HEK293 (cell line): ENCODE measurements around the gene ADCY3.

Experiments
- CTCF ChIA-PET: fragments of 350-600 bp; formaldehyde crosslinking; extraction: SDS; loops from one replicate; lab custom pipeline; 2021; ENCODE audit warnings: antibody characterized with exemption; lab: Yijun Ruan, JAX
- POLR2A ChIA-PET: fragments of 300-600 bp; formaldehyde crosslinking; extraction: SDS; loops from one replicate; lab custom pipeline; 2020; ENCODE audit warnings: antibody characterized with exemption, inconsistent platforms; lab: Yijun Ruan, JAX
- H3K27ac ChIP-seq: fragments of 200-500 bp; sonication (Bioruptor generic); 2 replicates; pipeline ENCODE4 v1.5.1; 2014; ENCODE audit warnings: low read depth, low read length, control low read depth, inconsistent platforms; ENCODE audit errors: extremely low read depth
- H3K36me3 ChIP-seq, 2 experiments: fragments of 200-500 bp in 1 of 2; sonication (Bioruptor generic) in 1 of 2; 1 replicate in 1 of 2; 2 replicates in 1 of 2; pipeline ENCODE4 v1.5.1; 2014 to 2017; ENCODE audit warnings: inconsistent platforms in 2 of 2, low read length in 2 of 2; ENCODE audit not compliant: control insufficient read depth in 2 of 2, insufficient read depth in 1 of 2
- H3K4me1 ChIP-seq: fragments of 200-500 bp; sonication (Bioruptor generic); 2 replicates; pipeline ENCODE4 v1.5.1; 2014; ENCODE audit warnings: mild to moderate bottlenecking, low read length, inconsistent platforms; ENCODE audit not compliant: control insufficient read depth, insufficient read depth
- H3K4me3 ChIP-seq: 2 replicates; pipeline ENCODE4 v1.5.1; 2011; ENCODE audit warnings: low read depth, mild to moderate bottlenecking, control low read depth, low read length, moderate library complexity
- H3K9me3 ChIP-seq: fragments of 200-500 bp; sonication (Bioruptor generic); 2 replicates; pipeline ENCODE4 v1.5.1; 2014; ENCODE audit warnings: low read depth, low read length, inconsistent platforms; ENCODE audit not compliant: control insufficient read depth, insufficient read depth
- HOXD13 ChIP-seq: sonication (generic); formaldehyde crosslinking; IDR thresholded peaks from 2 replicates; pipeline ENCODE4 v1.8.0; 2022; ENCODE audit warnings: missing genetic modification reagents, borderline replicate concordance
- KLF8 ChIP-seq: fragments of 450-650 bp; formaldehyde crosslinking; IDR thresholded peaks from 2 replicates; pipeline ENCODE4 v1.5.1; 2016; ENCODE audit warnings: missing biosample characterization, missing genetic modification characterization
- YY2 ChIP-seq: fragments of 450-650 bp; formaldehyde crosslinking; IDR thresholded peaks from 2 replicates; pipeline ENCODE4 v1.5.1; 2016; ENCODE audit warnings: missing biosample characterization, missing genetic modification characterization
- ZBTB21 ChIP-seq: fragments of 450-650 bp; formaldehyde crosslinking; IDR thresholded peaks from 2 replicates; pipeline ENCODE4 v1.5.1; 2017; ENCODE audit warnings: missing biosample characterization, missing genetic modification characterization
- ZNF146 ChIP-seq: fragments of 450-650 bp; formaldehyde crosslinking; IDR thresholded peaks from 2 replicates; pipeline ENCODE4 v1.5.1; 2016; ENCODE audit warnings: missing biosample characterization, missing genetic modification characterization
- ZNF16 ChIP-seq: fragments of 450-650 bp; formaldehyde crosslinking; IDR thresholded peaks from 2 replicates; pipeline ENCODE4 v1.5.1; 2016; ENCODE audit warnings: low read depth, missing biosample characterization, missing genetic modification characterization
- ZNF2 ChIP-seq: fragments of 450-650 bp; formaldehyde crosslinking; IDR thresholded peaks from 2 replicates; pipeline ENCODE4 v1.5.1; 2016; ENCODE audit warnings: missing biosample characterization, missing genetic modification characterization
- ZNF629 ChIP-seq: fragments of 450-650 bp; formaldehyde crosslinking; IDR thresholded peaks from 2 replicates; pipeline ENCODE4 v1.5.1; 2017; ENCODE audit warnings: missing biosample characterization, missing genetic modification characterization
- ZNF670 ChIP-seq: fragments of 450-650 bp; formaldehyde crosslinking; IDR thresholded peaks from 2 replicates; pipeline ENCODE4 v1.5.1; 2016; ENCODE audit warnings: missing biosample characterization, missing genetic modification characterization, low read depth
- TF ChIP-seq, protein P1 (sequence below): fragments of 450-650 bp; formaldehyde crosslinking; IDR thresholded peaks from 2 replicates; pipeline ENCODE4 v1.5.1; 2016; ENCODE audit warnings: missing biosample characterization, missing genetic modification characterization, borderline replicate concordance
- TF ChIP-seq, protein P2 (sequence below): fragments of 450-650 bp; formaldehyde crosslinking; IDR thresholded peaks from 2 replicates; pipeline ENCODE4 v1.5.1; 2016; ENCODE audit warnings: missing biosample characterization, missing genetic modification characterization, borderline replicate concordance
- TF ChIP-seq, protein P3 (sequence below): fragments of 450-650 bp; formaldehyde crosslinking; IDR thresholded peaks from 2 replicates; pipeline ENCODE4 v1.5.1; 2017; ENCODE audit warnings: missing biosample characterization, missing genetic modification characterization
- TF ChIP-seq, protein P4 (sequence below): fragments of 450-650 bp; formaldehyde crosslinking; IDR thresholded peaks from 2 replicates; pipeline ENCODE4 v1.5.1; 2016; ENCODE audit warnings: missing biosample characterization, missing genetic modification characterization
- TF ChIP-seq, protein P5 (sequence below): fragments of 450-650 bp; formaldehyde crosslinking; IDR thresholded peaks from 2 replicates; pipeline ENCODE4 v1.5.1; 2017; ENCODE audit warnings: missing biosample characterization, missing genetic modification characterization

Gene ADCY3

DNA sequence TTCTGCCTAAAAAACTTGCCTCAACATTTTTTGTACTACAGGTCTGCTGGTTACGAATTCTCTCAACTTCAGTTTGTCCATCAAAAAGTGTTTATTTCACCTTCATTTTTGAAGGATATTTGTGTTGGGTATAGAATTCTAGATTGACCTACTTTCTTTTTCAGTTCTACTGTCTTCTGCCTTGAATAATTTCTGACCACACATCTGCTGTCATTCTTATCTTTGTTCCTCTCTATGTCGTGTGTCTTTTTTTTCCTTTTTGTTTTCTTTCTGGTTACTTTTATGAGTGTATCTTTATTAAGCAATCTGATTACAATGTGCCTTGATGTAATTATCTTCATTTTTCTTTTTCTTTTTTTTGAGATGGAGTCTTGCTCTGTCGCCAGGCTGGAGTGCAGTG lies 25.3 kb downstream of the ADCY3 start (continued):
- TF ChIP-seq, protein P1, sequence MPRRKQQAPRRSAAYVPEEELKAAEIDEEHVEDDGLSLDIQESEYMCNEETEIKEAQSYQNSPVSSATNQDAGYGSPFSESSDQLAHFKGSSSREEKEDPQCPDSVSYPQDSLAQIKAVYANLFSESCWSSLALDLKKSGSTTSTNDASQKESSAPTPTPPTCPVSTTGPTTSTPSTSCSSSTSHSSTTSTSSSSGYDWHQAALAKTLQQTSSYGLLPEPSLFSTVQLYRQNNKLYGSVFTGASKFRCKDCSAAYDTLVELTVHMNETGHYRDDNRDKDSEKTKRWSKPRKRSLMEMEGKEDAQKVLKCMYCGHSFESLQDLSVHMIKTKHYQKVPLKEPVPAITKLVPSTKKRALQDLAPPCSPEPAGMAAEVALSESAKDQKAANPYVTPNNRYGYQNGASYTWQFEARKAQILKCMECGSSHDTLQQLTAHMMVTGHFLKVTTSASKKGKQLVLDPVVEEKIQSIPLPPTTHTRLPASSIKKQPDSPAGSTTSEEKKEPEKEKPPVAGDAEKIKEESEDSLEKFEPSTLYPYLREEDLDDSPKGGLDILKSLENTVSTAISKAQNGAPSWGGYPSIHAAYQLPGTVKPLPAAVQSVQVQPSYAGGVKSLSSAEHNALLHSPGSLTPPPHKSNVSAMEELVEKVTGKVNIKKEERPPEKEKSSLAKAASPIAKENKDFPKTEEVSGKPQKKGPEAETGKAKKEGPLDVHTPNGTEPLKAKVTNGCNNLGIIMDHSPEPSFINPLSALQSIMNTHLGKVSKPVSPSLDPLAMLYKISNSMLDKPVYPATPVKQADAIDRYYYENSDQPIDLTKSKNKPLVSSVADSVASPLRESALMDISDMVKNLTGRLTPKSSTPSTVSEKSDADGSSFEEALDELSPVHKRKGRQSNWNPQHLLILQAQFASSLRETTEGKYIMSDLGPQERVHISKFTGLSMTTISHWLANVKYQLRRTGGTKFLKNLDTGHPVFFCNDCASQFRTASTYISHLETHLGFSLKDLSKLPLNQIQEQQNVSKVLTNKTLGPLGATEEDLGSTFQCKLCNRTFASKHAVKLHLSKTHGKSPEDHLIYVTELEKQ (tag by site-specific recombination), result 0 out of 2 replicates have a peak, but pooled peaks have one; percentile 29
- TF ChIP-seq, protein P2, sequence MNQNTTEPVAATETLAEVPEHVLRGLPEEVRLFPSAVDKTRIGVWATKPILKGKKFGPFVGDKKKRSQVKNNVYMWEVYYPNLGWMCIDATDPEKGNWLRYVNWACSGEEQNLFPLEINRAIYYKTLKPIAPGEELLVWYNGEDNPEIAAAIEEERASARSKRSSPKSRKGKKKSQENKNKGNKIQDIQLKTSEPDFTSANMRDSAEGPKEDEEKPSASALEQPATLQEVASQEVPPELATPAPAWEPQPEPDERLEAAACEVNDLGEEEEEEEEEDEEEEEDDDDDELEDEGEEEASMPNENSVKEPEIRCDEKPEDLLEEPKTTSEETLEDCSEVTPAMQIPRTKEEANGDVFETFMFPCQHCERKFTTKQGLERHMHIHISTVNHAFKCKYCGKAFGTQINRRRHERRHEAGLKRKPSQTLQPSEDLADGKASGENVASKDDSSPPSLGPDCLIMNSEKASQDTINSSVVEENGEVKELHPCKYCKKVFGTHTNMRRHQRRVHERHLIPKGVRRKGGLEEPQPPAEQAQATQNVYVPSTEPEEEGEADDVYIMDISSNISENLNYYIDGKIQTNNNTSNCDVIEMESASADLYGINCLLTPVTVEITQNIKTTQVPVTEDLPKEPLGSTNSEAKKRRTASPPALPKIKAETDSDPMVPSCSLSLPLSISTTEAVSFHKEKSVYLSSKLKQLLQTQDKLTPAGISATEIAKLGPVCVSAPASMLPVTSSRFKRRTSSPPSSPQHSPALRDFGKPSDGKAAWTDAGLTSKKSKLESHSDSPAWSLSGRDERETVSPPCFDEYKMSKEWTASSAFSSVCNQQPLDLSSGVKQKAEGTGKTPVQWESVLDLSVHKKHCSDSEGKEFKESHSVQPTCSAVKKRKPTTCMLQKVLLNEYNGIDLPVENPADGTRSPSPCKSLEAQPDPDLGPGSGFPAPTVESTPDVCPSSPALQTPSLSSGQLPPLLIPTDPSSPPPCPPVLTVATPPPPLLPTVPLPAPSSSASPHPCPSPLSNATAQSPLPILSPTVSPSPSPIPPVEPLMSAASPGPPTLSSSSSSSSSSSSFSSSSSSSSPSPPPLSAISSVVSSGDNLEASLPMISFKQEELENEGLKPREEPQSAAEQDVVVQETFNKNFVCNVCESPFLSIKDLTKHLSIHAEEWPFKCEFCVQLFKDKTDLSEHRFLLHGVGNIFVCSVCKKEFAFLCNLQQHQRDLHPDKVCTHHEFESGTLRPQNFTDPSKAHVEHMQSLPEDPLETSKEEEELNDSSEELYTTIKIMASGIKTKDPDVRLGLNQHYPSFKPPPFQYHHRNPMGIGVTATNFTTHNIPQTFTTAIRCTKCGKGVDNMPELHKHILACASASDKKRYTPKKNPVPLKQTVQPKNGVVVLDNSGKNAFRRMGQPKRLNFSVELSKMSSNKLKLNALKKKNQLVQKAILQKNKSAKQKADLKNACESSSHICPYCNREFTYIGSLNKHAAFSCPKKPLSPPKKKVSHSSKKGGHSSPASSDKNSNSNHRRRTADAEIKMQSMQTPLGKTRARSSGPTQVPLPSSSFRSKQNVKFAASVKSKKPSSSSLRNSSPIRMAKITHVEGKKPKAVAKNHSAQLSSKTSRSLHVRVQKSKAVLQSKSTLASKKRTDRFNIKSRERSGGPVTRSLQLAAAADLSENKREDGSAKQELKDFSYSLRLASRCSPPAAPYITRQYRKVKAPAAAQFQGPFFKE (tag by site-specific recombination), result no peak
- TF ChIP-seq KLF8 (tag by site-specific recombination), result peak; percentile 60

DNA sequence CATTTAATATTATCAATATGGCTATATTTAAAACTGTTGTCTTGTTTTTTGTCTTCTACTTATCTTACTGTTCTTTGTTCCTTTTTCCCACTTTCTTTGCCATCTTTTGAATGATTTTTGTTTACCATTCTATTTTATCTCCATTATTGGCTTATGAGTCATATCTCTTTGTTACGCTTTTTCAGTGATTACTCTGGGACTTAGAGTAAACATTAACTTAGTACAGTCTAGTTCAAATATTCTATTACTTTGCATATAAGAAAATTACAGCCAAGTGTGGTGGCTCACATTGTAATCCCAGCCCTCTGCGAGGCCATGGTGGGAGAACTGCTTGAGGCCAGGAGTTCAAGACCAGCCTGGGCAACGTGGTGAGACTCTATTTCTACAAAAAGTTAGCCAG lies 26.1 kb downstream of the ADCY3 start:
- TF ChIP-seq ZNF670 (tag by site-specific recombination), result no peak
- TF ChIP-seq ZNF16 (tag by site-specific recombination), result no peak
- TF ChIP-seq, protein P2 (tag by site-specific recombination), result no peak
- TF ChIP-seq, protein P3, sequence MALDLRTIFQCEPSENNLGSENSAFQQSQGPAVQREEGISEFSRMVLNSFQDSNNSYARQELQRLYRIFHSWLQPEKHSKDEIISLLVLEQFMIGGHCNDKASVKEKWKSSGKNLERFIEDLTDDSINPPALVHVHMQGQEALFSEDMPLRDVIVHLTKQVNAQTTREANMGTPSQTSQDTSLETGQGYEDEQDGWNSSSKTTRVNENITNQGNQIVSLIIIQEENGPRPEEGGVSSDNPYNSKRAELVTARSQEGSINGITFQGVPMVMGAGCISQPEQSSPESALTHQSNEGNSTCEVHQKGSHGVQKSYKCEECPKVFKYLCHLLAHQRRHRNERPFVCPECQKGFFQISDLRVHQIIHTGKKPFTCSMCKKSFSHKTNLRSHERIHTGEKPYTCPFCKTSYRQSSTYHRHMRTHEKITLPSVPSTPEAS (tag by site-specific recombination), result no peak
- no peak for TF ChIP-seq ZNF629 (tag by site-specific recombination)
- TF ChIP-seq, protein P4, sequence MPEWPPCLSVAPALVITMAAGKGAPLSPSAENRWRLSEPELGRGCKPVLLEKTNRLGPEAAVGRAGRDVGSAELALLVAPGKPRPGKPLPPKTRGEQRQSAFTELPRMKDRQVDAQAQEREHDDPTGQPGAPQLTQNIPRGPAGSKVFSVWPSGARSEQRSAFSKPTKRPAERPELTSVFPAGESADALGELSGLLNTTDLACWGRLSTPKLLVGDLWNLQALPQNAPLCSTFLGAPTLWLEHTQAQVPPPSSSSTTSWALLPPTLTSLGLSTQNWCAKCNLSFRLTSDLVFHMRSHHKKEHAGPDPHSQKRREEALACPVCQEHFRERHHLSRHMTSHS (tag by site-specific recombination), result no peak
- TF ChIP-seq YY2 (tag by site-specific recombination), result no peak
- TF ChIP-seq, protein P5, sequence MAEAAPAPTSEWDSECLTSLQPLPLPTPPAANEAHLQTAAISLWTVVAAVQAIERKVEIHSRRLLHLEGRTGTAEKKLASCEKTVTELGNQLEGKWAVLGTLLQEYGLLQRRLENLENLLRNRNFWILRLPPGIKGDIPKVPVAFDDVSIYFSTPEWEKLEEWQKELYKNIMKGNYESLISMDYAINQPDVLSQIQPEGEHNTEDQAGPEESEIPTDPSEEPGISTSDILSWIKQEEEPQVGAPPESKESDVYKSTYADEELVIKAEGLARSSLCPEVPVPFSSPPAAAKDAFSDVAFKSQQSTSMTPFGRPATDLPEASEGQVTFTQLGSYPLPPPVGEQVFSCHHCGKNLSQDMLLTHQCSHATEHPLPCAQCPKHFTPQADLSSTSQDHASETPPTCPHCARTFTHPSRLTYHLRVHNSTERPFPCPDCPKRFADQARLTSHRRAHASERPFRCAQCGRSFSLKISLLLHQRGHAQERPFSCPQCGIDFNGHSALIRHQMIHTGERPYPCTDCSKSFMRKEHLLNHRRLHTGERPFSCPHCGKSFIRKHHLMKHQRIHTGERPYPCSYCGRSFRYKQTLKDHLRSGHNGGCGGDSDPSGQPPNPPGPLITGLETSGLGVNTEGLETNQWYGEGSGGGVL, result no peak
- no peak for TF ChIP-seq ZNF146 (tag by site-specific recombination)
- TF ChIP-seq ZNF2, result no peak
- no peak for TF ChIP-seq KLF8 (tag by site-specific recombination)
- no peak for TF ChIP-seq HOXD13 (CRISPR knock-in tag)
- TF ChIP-seq ZBTB21 (tag by site-specific recombination), result no peak
- ChIA-PET POLR2A (no interaction called here), CTCF (interaction anchor here (0.6 kb wide), 1 partner anchor 887 kb away, joined by 3 read pairs; no protein-coding TSS in a partner anchor)
- no peaks in the 10 kb centered on the region for H3K4me1 ChIP-seq
- H3K36me3 ChIP-seq, result peaks cover 3 to 31% of the 10 kb centered on the region in 2 experiments
- H3K4me3 ChIP-seq, result no peak overlapping the region
- H3K9me3 ChIP-seq, result no peaks in the 10 kb centered on the region
- no peak overlapping the region for H3K27ac ChIP-seq
